Measurements from ENCODE around the gene PKN3. TPM values are rescaled to one million over a fixed set of nuclear protein-coding genes. Genes with fewer than 3 reads are reported as not detected.

The PKN3 gene
- polyA plus RNA-seq, 1 donor (not counting 4 experiments of a cell fraction or from before 2014, with no cell fraction given), result 1.3 TPM

- no peak overlapping the region for H3K9ac ChIP-seq (ENCODE audit: control insufficient read depth, extremely low read depth, insufficient read depth, low read length)
- H2AFZ ChIP-seq (ENCODE audit: control insufficient read depth, low read length), result no peak overlapping the region
- peaks cover 0 to 4% of the 10 kb centered on the region in 2 experiments for H3K36me3 ChIP-seq (ENCODE audit: control insufficient read depth in 2 of 2, extremely low read depth in 1 of 2, insufficient read depth in 2 of 2, low read length in 2 of 2)
- H3K9me3 ChIP-seq (ENCODE audit: control insufficient read depth, low read depth, low read length), result no peaks in the 10 kb centered on the region
- dilution Hi-C loops (cut with MboI; ENCODE audit: extremely low pct_ligation_motif_present, low sequenced_read_pairs), result no loop called here
- no peak for TF ChIP-seq CTCF (optimal IDR thresholded peaks at IDR 0.05 in 1 of 3, IDR thresholded peaks at IDR 0.05 in 1 of 3, conservative IDR thresholded peaks at IDR 0.05 in 1 of 3; ENCODE audit: extremely low read depth in 1 of 3, insufficient read depth in 2 of 3, low read length in 3 of 3)
- TF ChIP-seq EZH2 (IDR thresholded peaks at IDR 0.05; ENCODE audit: low read length), result no peak
- no peaks in the 10 kb centered on the region for H3K9me1 ChIP-seq (ENCODE audit: control insufficient read depth, extremely low read depth, insufficient read depth, low read length)
- H3K4me2 ChIP-seq (ENCODE audit: control insufficient read depth, extremely low read depth, insufficient read depth, low read depth, low read length), result no peak overlapping the region
- no peaks in the 10 kb centered on the region for H4K20me1 ChIP-seq (ENCODE audit: control insufficient read depth, extremely low read depth, insufficient read depth, low read length)
- FAIRE-seq, result no peak
- H3K79me2 ChIP-seq (ENCODE audit: control insufficient read depth, insufficient read depth, low read length), result peaks cover 5% of the 10 kb centered on the region
- H3K4me1 ChIP-seq (ENCODE audit: control insufficient read depth, extremely low read depth, insufficient read depth, low read length), result peaks cover 7% of the 10 kb centered on the region
- no peak for DNase-seq (ENCODE audit: low read depth, low spot score)
- no peak overlapping the region for H3K4me3 ChIP-seq (ENCODE audit: control insufficient read depth in 2 of 3, extremely low read depth in 1 of 3, insufficient read depth in 2 of 3, low read depth in 1 of 3, low read length in 3 of 3)
- no peak overlapping the region for H3K27ac ChIP-seq (ENCODE audit: control insufficient read depth, insufficient read depth, low read length)
- no peaks in the 10 kb centered on the region for H3K27me3 ChIP-seq (ENCODE audit: control insufficient read depth, extremely low read depth, insufficient read depth, low read length)
These were observed 26.0 kb downstream of the PKN3 start for GRCh38 chr9:128728298-128728697.

GRCh38 chr9:128729302-128729701 lies 27.0 kb downstream of the PKN3 start:
- Histone ChIP-seq H4K20me1 (ENCODE audit: control insufficient read depth, extremely low read depth, insufficient read depth, low read length) (no peaks in the 10 kb centered on the region), H3K4me1 (ENCODE audit: control insufficient read depth, extremely low read depth, insufficient read depth, low read length) (peaks cover 3% of the 10 kb centered on the region), H3K4me2 (ENCODE audit: control insufficient read depth, extremely low read depth, insufficient read depth, low read depth, low read length) (no peak overlapping the region), H2AFZ (ENCODE audit: control insufficient read depth, low read length) (no peak overlapping the region), H3K27me3 (ENCODE audit: control insufficient read depth, extremely low read depth, insufficient read depth, low read length) (no peaks in the 10 kb centered on the region), H3K4me3 (ENCODE audit: control insufficient read depth in 2 of 3, extremely low read depth in 1 of 3, insufficient read depth in 2 of 3, low read depth in 1 of 3, low read length in 3 of 3) (no peak overlapping the region), H3K9me1 (ENCODE audit: control insufficient read depth, extremely low read depth, insufficient read depth, low read length) (no peaks in the 10 kb centered on the region), H3K9ac (ENCODE audit: control insufficient read depth, extremely low read depth, insufficient read depth, low read length) (no peak overlapping the region), H3K9me3 (ENCODE audit: control insufficient read depth, low read depth, low read length) (no peaks in the 10 kb centered on the region), H3K27ac (ENCODE audit: control insufficient read depth, insufficient read depth, low read length) (no peak overlapping the region), H3K36me3 (ENCODE audit: control insufficient read depth in 2 of 2, extremely low read depth in 1 of 2, insufficient read depth in 2 of 2, low read length in 2 of 2) (peaks cover 0 to 4% of the 10 kb centered on the region in 2 experiments), H3K79me2 (ENCODE audit: control insufficient read depth, insufficient read depth, low read length) (no peaks in the 10 kb centered on the region)
- no peak for FAIRE-seq
- TF ChIP-seq EZH2 (IDR thresholded peaks at IDR 0.05; ENCODE audit: low read length), result no peak
- TF ChIP-seq CTCF (optimal IDR thresholded peaks at IDR 0.05 in 1 of 3, IDR thresholded peaks at IDR 0.05 in 1 of 3, conservative IDR thresholded peaks at IDR 0.05 in 1 of 3; ENCODE audit: extremely low read depth in 1 of 3, insufficient read depth in 2 of 3, low read length in 3 of 3), result no peak
- dilution Hi-C loops (cut with MboI; ENCODE audit: extremely low pct_ligation_motif_present, low sequenced_read_pairs), result no loop called here
- DNase-seq (ENCODE audit: low read depth, low spot score), result no peak
